COLO668 (cell line): ENCODE measurements around the gene PTPRF.
"Not testable (repeated sequence)": the region's sequence is repeated elsewhere in the genome, so short reads cannot be mapped to it uniquely, and the experiment has no call there.

Experiments
- DNase-seq: peaks from one replicate; lab custom pipeline; 2025; ENCODE audit not compliant: unreplicated experiment; lab: John Stamatoyannopoulos, UW

The PTPRF gene

GRCh38 chr1:43621386-43621785 lies 90.7 kb downstream of the PTPRF start:
- DNase-seq: no peak

DNA sequence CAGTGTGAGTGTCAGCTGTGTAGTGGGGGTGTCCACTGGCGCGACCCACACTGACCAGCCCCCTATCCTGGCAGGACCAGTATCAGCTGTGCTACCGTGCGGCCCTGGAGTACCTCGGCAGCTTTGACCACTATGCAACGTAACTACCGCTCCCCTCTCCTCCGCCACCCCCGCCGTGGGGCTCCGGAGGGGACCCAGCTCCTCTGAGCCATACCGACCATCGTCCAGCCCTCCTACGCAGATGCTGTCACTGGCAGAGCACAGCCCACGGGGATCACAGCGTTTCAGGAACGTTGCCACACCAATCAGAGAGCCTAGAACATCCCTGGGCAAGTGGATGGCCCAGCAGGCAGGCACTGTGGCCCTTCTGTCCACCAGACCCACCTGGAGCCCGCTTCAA lies 91.2 kb downstream of the PTPRF start:
- no peak for DNase-seq

DNA sequence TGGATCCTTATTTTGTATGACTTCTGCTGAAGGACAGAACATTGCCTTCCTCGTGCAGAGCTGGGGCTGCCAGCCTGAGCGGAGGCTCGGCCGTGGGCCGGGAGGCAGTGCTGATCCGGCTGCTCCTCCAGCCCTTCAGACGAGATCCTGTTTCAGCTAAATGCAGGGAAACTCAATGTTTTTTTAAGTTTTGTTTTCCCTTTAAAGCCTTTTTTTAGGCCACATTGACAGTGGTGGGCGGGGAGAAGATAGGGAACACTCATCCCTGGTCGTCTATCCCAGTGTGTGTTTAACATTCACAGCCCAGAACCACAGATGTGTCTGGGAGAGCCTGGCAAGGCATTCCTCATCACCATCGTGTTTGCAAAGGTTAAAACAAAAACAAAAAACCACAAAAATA lies 91.8 kb downstream of the PTPRF start:
- DNase-seq: no peak

DNA sequence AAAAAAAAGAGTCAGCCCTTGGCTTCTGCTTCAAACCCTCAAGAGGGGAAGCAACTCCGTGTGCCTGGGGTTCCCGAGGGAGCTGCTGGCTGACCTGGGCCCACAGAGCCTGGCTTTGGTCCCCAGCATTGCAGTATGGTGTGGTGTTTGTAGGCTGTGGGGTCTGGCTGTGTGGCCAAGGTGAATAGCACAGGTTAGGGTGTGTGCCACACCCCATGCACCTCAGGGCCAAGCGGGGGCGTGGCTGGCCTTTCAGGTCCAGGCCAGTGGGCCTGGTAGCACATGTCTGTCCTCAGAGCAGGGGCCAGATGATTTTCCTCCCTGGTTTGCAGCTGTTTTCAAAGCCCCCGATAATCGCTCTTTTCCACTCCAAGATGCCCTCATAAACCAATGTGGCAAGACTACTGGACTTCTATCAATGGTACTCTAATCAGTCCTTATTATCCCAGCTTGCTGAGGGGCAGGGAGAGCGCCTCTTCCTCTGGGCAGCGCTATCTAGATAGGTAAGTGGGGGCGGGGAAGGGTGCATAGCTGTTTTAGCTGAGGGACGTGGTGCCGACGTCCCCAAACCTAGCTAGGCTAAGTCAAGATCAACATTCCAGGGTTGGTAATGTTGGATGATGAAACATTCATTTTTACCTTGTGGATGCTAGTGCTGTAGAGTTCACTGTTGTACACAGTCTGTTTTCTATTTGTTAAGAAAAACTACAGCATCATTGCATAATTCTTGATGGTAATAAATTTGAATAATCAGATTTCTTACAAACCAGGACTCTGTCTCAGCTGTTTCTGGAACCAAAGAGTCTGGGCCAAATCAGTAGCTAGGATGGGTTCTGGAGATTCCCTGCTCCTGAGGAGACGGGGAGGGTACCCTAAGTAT lies 92.5 kb downstream of the PTPRF start:
- no peak for DNase-seq

- no peak for DNase-seq
Measured at GRCh38 chr1:43625063-43625780, 94.5 kb downstream of the PTPRF start.

DNA sequence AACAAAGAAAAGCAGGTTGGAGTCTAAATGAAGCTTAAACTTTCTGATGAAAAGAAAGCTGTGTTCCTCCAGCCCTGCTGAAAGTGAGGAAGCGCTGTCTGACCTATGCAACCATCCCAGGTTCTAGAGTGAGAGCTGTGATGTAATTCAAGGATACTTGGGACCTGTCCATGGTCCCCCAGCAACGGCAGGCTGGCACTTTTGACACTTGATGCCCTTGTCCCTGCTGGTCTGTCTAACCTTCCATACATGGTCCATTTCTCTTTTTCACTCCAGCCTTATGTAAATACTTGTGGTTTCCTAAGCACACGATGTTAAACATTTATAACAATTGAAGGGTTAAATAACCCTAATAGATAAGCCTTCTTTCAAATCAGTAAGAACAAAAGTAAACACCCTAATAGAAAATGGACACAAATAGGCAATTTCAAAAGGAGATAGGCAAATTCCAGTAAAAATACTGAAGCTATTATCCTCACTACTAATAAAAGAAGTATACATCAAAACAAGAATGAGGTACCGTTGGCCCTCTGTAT lies 101.5 kb downstream of the PTPRF start:
- DNase-seq: peak; percentile 62

DNA sequence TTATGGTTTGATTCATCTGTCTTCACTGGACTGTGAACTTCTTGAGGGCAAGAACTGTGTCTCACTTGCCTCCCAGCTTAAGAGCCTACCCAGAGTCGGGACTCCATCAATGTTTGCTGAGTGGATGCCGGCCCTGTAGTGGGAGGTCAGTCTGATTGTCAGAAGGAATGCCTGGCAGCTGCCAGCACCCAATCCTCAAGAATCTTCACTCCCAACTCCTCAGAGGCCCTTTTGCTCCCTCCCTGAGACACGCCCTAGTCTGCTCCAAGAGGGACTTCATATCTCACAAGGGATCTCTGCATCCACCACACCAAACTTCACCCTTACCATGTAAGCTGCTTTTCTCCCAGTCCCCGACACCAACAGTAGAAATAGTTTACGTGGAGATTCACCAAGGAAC lies 104.0 kb downstream of the PTPRF start:
- no peak for DNase-seq

- DNase-seq: no peak
Measured at GRCh38 chr1:43636006-43636641, 105.4 kb downstream of the PTPRF start.

DNA sequence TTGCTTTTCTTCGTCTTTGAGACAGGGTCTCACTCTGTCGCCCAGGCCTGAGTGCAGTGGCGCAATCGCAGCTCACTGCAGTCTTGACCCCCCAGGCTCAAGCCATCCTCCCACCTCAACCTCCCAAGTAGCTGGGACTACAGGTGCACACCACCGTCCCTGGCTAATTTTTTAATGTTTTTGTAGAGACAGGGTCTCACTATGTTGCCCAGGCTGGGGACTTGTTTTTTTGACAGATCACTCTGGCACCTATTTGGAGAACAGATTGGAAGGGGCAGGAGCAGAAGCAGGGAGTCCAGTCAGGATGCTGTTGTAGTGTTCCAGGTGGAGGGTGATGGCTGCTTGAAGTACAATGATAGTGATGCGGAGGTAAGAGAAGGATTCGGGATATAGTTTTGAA lies 106.6 kb downstream of the PTPRF start:
- DNase-seq: no peak

DNA sequence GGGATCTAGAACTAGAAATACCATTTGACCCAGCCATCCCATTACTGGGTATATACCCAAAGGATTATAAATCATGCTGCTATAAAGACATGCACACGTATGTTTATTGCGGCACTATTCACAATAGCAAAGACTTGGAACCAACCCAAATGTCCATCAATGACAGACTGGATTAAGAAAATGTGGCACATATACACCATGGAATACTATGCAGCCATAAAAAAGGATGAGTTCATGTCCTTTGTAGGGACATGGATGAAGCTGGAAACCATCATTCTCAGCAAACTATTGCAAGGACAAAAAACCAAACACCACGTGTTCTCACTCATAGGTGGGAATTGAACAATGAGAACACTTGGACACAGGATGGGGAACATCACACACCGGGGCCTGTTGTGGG lies 107.7 kb downstream of the PTPRF start:
- not testable (repeated sequence) for DNase-seq

DNA sequence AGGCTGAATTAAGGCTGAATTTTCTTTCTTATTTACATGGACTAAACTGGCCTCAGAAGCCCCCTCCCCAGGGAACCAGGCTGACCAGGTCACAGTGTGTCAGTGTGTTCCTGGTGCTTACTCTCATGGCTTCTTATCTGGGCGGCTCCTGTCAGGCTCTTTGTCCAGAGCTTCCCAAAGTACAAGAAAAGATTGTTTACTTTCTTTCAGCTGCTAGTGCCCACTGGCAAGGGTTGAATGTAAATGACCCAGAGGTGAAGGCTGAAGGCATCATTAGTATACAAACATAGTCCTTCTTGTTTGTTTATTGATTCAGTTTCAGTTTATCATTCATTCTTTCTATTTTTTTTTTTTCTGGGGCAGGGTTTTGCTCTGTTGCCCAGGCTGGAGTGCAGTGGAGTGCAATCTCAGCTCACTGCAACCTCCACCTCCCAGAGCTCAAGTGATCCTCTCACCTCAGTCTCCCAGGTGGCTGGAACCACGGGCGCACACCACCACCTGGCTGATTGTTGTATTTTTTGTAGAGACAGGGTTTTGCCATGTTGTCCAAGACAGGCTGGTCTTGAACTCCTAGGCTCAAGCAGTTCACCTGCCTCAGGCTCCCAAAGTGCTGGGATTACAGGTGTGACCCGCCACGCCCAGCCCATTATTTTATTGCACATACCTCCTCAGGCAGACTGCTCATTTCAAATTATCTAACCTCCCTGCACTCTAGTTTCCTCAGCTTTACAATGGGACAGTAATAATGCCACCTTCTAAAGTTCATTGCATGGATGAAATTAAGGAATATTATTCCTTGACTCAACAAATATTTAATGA lies 109.5 kb downstream of the PTPRF start:
- peak; percentile 51 for DNase-seq

- no peak for DNase-seq
Measured at GRCh38 chr1:43644558-43644957, 113.9 kb downstream of the PTPRF start.

DNA sequence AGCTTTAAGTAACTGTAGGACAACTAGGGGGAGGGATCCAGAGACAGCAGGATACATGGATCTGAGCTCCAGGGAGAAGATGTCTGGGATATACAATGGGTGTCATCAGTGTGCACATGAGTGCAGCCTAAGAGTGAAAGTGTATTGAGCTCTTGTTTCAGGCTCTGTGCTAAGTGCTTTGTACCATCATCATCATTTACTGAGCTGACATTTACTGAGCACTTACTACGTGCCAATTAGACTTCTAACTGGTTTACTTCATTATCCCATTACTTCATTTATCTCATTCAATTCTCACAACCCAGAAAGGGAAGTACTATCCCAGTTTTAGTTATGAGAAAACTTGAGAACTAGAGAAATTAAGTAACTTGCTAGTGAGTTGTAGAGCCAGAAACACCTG lies 114.8 kb downstream of the PTPRF start:
- DNase-seq: no peak

DNA sequence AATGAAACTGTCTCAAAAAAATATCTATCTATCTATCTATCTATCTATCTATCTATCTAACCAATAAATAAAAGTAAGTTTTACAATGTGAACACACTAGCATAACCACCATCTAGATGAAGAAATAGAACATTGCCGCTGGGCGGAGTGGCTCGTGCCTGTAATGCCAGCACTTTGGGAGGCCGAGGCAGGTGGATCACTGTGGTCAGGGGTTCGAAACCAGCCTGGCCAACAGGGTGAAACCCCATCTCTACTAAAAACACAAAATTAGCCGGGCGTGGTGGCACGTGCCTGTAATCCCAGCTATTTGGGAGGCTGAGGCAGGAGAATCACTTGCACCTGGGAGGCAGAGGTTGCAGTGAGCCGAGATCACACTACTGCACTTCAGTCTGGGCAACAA lies 116.6 kb downstream of the PTPRF start:
- DNase-seq: not testable (repeated sequence)

DNA sequence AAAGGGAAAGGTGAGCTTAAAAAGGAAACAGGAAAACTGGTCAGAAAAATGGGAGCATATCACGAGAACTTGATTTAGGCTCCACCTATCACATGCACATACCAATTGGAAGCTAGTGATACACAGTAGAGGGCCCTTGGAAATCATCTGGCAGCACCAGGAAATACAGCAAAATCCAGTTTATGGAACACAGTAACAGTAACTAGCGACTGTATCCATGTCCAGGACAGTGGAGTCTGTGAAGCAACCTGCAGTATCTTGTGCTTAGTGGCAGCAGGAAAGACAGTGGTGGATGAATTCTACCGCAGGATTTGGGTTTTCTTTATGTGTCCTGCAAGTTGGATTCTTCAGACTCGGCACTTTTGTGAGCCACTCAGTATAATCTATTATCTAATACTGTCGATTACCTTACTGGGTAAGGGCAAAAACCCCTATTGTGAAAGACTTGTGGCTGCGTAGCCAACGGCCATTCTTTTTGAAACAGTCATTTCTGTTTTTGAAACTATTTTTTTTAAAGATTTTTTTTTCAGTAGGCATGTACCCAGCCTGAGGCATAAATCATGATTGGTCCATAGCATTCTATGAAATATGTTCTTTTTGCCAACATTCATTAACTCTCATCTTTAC lies 117.7 kb downstream of the PTPRF start:
- no peak for DNase-seq

DNA sequence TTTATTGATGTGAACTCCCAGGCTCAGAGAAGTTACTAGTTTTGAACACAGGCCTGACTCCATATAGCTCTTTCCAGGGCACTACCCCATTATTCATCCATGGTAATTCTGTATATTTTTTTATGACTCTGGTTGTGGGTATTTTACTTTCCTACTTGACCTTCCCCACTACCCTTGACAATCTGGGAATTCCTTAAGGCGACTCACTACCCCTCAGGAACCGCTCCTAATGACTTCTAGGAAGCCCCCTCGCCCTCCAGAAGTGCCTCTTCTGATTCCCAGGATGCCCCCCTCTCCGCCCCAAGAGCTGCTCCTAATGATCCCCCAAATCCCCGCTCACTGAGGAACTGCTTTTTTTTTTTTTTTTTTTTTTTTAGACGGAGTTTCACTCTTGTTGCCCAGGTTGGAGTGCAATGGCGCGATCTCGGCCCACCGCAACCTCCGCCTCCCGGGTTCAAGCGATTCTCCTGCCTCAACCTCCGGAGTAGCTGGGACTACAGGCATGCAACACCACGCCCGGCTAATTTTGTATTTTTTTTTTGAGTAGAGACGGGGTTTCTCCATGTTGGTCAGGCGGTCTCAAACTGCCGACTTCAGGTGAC lies 118.3 kb downstream of the PTPRF start:
- no peak for DNase-seq

GRCh38 chr1:43650310-43651085 lies 119.8 kb downstream of the PTPRF start:
- peak; percentile 99 for DNase-seq

DNA sequence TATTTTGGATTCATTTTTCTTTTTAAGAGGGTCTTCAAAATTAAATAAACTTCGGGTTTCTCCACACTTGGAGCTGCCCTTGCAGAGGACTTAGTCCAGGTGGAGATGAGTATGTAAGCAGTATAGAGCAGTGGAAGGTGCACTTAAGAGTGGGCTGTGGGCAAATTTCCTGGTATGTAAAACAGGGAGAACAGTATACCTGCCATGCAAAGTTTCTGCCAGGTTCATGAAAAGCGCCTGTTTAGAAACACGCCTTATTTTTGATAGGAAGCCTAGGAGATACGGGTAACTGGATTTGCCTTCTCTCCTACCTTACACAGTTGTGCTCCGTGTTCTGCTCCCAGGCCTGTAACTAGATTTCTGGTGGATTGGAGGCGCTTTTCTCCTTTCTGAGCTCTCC lies 120.5 kb downstream of the PTPRF start:
- DNase-seq: no peak

DNA sequence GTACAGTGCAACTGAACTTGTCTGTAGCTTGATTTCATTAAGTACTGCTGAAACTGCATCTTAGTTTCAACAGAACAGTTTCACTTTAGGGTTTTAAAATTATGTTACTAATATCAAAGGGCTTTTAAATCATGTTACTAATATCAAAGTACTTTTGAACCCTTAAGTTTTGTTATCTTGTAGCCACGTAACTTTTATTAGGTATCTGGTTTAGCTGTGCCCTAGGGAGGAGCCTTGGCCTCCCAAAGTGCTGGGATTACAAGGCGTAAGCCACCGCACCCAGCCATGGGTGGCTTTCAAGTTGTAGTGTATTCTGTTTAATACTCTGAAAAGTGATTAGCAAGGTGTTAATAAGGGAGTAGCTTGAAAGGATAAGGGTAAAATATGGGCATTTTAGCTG lies 121.2 kb downstream of the PTPRF start:
- no peak for DNase-seq
